DND-41 (cell line): Measurements from ENCODE around the gene DNAJC7.
"Not testable (repeated sequence)": the region's sequence is repeated elsewhere in the genome, so short reads cannot be mapped to it uniquely, and the experiment has no call there.

Experiments
- CTCF ChIP-seq: IDR thresholded peaks from 2 replicates; pipeline ENCODE4 v1.5.1; 2012; ENCODE audit warnings: borderline replicate concordance, low read length, moderate library complexity, mild to moderate bottlenecking; ENCODE audit not compliant: poor library complexity, severe bottlenecking; ENCODE audit errors: extremely low read depth
- EZH2 ChIP-seq: IDR thresholded peaks from 3 replicates; pipeline ENCODE4 v1.6.1; 2012; ENCODE audit warnings: borderline replicate concordance, low read depth, mild to moderate bottlenecking, moderate library complexity, low read length, inconsistent platforms; ENCODE audit not compliant: severe bottlenecking

- not testable (repeated sequence) for TF ChIP-seq CTCF, EZH2
These were observed 86.4 kb downstream of the DNAJC7 start for GRCh38 chr17:41930833-41931156.
